HG03469 (cell line): Measurements from ENCODE around the gene PLA2G2A.
"Not testable (repeated sequence)": the region's sequence is repeated elsewhere in the genome, so short reads cannot be mapped to it uniquely, and the experiment has no call there.

ENCODE experiments used
- ATAC-seq: cut with Tn5 transposase; IDR thresholded peaks from one replicate; pipeline ENCODE4 v1.9.1; 2021; ENCODE audit warnings: mild to moderate bottlenecking, moderate library complexity, moderate number of reproducible peaks; ENCODE audit not compliant: unreplicated experiment

The PLA2G2A gene, protein sequence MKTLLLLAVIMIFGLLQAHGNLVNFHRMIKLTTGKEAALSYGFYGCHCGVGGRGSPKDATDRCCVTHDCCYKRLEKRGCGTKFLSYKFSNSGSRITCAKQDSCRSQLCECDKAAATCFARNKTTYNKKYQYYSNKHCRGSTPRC

DNA sequence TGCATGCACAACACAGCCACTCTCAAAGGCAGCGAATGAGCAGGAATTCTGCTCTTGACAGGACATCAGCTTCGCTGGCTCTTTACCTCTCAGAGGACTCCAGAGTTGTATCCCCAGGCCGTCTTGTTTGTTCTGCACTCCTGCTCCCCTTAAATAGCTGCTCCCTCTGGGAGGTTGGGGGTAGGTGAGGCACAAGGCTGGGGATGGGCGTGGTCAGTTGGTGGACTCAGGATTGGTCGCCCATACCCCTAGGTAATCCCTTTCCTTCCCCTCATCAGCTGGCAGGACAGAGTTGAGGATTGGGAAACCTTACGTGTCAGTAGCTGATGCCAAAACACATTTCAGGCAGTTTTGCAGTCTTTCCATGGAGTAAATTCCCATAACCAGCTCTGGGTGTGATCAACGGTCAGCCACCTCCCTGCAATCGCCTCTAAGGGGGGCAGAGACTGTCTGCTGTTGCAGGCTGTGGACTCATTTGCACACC is at the start of gene PLA2G2A:
TSS of gene PLA2G2A (minus strand) at position 125 of the 484 bp plus-strand sequence. CDS start 845 bp downstream, outside the sequence.
- no peak for ATAC-seq

- ATAC-seq: no peak
Observed at GRCh38 chr1:20028726-20029125, 49.3 kb upstream of the PLA2G2A start.

GRCh38 chr1:20028125-20028524 is 48.7 kb upstream of the PLA2G2A start:
- ATAC-seq: no peak

GRCh38 chr1:20017741-20018140 is 38.3 kb upstream of the PLA2G2A start:
- no peak for ATAC-seq

DNA sequence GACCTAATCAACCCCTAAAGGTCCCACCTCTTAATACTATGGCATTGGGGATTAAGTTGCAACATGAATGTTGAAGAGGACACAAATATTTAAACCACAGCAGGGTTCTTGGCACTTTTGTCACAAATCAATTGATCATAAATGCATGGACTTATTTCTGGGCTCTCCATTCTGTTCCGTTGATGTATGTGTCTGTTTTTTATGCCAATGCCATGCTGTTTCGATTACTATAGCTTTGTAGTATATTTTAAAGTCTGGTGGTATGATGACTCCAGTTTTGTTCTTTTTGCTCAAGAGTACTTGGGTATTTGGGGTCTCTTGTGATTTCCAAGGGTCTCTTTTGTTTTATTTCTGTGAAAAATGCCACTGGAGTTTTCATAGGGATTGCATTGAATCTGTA is 34.7 kb upstream of the PLA2G2A start:
- no peak for ATAC-seq

DNA sequence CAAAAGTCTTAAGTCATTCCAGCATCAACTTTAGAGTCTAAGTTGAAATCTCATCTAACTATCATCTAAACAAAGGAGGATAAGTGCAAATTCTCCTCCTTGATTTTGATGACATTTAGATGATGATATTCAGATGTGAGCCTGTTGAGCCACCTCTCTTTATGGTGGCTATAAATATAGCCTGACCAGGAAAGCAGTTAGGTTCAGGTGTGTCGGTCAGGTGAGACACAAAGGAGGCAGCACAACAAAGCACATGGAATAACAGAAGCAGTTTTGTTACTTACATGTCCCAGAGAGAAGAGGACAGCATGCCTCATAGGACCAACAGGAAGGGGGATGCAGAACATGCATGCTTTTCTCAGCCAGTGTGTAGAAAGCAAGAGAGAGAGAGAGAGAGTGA is 30.6 kb upstream of the PLA2G2A start:
- no peak for ATAC-seq

- ATAC-seq: no peak
Observed at GRCh38 chr1:20009212-20009611, 29.8 kb upstream of the PLA2G2A start.

DNA sequence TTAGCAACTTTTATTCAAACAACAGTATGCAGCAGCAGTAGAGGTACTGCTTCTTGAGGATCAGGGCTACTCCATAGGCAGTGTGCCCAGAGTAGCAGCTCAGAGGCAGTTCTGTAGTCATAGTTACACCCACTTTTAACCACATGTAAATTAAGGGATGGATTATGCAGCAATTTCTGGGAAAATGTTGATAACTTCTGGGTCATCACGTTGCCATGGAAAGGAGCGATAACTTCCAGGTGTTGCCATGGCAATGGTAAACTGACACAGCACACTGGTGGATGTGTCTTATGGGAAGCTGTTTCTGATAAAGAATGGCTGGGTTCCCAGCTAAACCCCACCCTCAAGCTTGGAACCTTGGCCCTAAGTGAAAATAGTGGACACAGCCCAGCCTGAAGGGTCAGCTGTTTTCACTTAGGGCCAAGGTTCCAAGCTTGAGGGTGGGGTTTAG is 29.0 kb upstream of the PLA2G2A start:
- ATAC-seq: no peak

- not testable (repeated sequence) for ATAC-seq
Observed at GRCh38 chr1:19998823-19999222, 19.4 kb upstream of the PLA2G2A start.

- no peak for ATAC-seq
Observed at GRCh38 chr1:19990689-19991088, 11.3 kb upstream of the PLA2G2A start.

- not testable (repeated sequence) for ATAC-seq
Observed at GRCh38 chr1:19990182-19990582, 10.8 kb upstream of the PLA2G2A start.

- no peak for ATAC-seq
Observed at GRCh38 chr1:19988267-19989006, 9.0 kb upstream of the PLA2G2A start.

DNA sequence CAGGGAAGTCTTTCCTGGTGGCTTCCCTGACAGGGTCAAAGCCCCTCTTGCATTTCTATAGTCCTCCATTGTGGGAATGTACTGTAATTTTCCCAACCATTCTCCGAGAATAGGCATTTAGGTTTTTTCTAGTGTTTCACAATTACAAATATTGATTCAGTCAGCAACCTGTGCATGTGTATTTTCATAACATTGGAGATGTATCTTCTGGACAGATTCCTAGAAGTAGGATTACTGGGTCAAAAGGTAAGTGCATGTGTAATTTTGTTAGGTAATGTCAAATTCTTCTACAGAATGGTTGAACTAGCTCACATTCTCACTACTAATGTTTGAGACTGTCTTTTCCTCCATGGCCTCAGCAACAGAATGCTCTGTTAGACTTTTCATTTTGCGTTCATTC is 8.3 kb upstream of the PLA2G2A start:
- no peak for ATAC-seq

GRCh38 chr1:19984409-19985016 is 5.1 kb upstream of the PLA2G2A start:
- ATAC-seq: not testable (repeated sequence)

DNA sequence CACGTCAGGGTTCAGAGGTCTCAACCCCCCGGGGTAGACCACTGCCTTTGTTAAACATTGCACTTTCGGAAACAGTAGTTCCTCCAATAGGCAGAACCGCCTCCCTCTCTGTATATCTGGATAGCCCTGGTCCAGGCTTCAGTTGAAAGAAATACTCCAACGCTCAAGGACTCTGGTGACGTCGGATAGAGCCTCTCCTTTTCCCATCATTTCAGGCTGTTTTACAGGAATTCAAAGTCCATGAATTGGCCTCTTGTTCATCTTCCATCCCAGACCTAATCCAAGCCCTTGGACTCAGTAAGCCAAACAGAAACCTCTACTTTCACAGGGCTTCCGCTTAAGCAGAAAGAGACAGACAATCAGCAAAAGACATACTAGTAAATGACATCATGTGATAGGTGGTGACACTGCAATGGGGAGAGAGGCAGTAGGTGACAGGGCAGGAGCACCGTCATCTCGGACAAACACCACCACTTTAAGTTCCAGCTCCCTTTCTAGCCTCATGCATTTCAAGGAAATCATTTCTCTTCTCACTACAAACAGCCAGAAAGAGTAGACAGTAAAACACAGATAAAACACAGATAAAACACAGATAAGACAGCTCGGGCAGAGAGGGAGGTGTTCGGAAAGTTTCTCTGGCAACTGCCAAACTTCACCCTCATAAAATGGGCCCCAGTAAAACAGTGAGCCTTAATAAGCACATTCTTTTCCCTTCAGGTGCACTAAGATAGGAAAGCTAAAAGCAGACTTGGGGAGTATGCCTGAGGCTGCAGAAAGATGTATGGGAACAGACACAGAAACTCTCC is 2.3 kb upstream of the PLA2G2A start:
- no peak for ATAC-seq

GRCh38 chr1:19981170-19981506 is 1.7 kb upstream of the PLA2G2A start:
- no peak for ATAC-seq

GRCh38 chr1:19980314-19980713 is 896 bp upstream of the PLA2G2A start:
- no peak for ATAC-seq

- ATAC-seq: no peak
Observed at GRCh38 chr1:19978143-19978542, 1.3 kb downstream of the PLA2G2A start.

DNA sequence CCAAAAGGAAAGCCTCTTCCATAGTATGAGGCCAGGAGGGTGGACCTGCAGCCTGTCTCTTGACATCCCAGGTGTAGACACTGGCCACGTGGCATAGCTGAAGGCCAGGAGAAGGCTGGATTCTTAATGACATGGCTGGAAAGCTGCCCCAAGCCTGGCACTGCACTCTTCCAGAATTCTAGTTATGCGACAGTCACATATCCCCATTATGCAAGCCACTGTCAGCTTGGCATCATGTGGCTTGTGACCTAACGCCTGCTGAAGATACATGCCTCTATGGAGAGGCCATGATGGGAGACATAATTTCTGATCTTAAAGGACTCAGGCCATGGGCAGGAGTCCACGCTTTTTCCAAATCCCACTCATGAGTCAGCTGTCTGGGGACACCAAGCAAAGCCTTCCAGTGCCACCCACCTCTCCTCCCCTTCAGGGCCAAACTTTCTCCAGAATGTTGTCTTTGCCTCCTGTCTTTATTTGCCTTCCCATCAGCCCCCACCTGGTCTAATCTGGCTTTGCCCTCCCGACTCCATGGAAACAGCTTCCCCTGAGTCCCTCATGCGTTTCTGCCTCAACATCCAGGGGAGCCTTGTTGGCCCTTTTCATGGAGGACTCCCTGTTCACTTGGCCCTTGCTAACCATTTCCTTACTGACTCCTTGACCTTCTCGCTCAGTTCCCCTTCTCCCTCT is 3.0 kb downstream of the PLA2G2A start:
- ATAC-seq: no peak

GRCh38 chr1:19975423-19976193 is 3.8 kb downstream of the PLA2G2A start:
- no peak for ATAC-seq
